Measurements from ENCODE around the gene SOX21.

SOX21 gene

DNA sequence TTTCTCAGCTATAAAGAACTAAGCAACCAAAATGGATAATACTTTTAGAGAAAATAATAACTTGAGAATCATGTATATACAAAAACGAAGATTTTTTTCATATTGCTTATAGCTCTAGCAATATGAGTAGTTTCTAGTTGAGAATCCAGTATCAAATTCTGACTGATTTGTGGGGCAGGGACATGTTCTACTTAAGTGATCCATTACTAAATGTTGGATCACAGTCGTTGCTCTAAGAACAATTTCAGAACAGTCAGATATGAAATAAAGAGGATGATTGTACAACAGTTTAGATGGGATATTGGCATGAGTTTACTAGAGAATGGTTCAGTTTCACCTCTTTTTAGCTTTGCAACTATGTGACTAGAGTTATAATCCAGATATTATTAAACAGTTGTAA is 39.9 kb downstream of the SOX21 start:
- no peak overlapping the region for H2AFZ ChIP-seq
- H3K79me2 ChIP-seq, result no peaks in the 10 kb centered on the region
- H3K9me3 ChIP-seq (ENCODE audit: control insufficient read depth, low read length), result no peaks in the 10 kb centered on the region
- H3K4me2 ChIP-seq (ENCODE audit: low read length), result no peak overlapping the region
- H3K27ac ChIP-seq, result no peak overlapping the region
- H3K4me1 ChIP-seq, result no peaks in the 10 kb centered on the region
- no peaks in the 10 kb centered on the region for H3K36me3 ChIP-seq (ENCODE audit: control insufficient read depth, insufficient read depth, low read length)
- H3K4me3 ChIP-seq (ENCODE audit: low read depth, low read length), result no peak overlapping the region
- TF ChIP-seq, protein P1, sequence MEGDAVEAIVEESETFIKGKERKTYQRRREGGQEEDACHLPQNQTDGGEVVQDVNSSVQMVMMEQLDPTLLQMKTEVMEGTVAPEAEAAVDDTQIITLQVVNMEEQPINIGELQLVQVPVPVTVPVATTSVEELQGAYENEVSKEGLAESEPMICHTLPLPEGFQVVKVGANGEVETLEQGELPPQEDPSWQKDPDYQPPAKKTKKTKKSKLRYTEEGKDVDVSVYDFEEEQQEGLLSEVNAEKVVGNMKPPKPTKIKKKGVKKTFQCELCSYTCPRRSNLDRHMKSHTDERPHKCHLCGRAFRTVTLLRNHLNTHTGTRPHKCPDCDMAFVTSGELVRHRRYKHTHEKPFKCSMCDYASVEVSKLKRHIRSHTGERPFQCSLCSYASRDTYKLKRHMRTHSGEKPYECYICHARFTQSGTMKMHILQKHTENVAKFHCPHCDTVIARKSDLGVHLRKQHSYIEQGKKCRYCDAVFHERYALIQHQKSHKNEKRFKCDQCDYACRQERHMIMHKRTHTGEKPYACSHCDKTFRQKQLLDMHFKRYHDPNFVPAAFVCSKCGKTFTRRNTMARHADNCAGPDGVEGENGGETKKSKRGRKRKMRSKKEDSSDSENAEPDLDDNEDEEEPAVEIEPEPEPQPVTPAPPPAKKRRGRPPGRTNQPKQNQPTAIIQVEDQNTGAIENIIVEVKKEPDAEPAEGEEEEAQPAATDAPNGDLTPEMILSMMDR (IDR thresholded peaks at IDR 0.05), result no peak
- no peaks in the 10 kb centered on the region for H3K27me3 ChIP-seq (ENCODE audit: control insufficient read depth, insufficient read depth, low read length)
- no peak overlapping the region for H3K9ac ChIP-seq

DNA sequence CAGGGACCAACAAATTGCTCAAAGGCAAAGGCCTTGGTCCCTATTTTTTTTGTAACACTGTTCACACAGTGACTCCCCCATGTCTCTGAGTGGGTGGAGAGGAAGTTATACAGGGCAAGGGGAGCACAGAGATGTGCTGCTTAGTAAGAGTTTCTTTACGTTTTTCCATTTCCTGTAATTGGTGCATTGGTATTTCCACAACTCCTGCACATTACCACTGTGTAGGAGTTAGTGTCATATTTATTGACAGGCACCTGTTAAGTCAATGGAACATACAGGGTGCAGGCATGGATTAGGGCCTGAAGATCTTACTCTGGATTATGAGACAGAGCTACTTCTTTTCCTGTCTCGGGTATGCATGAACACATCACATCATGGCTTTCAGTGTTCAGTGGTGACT is 45.2 kb downstream of the SOX21 start:
- TF ChIP-seq, protein P1 (IDR thresholded peaks at IDR 0.05), result no peak
- H2AFZ ChIP-seq, result no peak overlapping the region
- H3K9ac ChIP-seq, result no peak overlapping the region
- no peak overlapping the region for H3K27ac ChIP-seq
- H3K4me1 ChIP-seq, result no peaks in the 10 kb centered on the region
- H3K27me3 ChIP-seq (ENCODE audit: control insufficient read depth, insufficient read depth, low read length), result no peaks in the 10 kb centered on the region
- no peaks in the 10 kb centered on the region for H3K79me2 ChIP-seq
- H3K9me3 ChIP-seq (ENCODE audit: control insufficient read depth, low read length), result no peaks in the 10 kb centered on the region
- no peaks in the 10 kb centered on the region for H3K36me3 ChIP-seq (ENCODE audit: control insufficient read depth, insufficient read depth, low read length)
- no peak overlapping the region for H3K4me3 ChIP-seq (ENCODE audit: low read depth, low read length)
- no peak overlapping the region for H3K4me2 ChIP-seq (ENCODE audit: low read length)

- H3K9ac ChIP-seq, result no peak overlapping the region
- no peaks in the 10 kb centered on the region for H3K9me3 ChIP-seq (ENCODE audit: control insufficient read depth, low read length)
- no peaks in the 10 kb centered on the region for H3K79me2 ChIP-seq
- TF ChIP-seq, protein P1 (IDR thresholded peaks at IDR 0.05), result no peak
- H3K27me3 ChIP-seq (ENCODE audit: control insufficient read depth, insufficient read depth, low read length), result no peaks in the 10 kb centered on the region
- H3K4me1 ChIP-seq, result no peaks in the 10 kb centered on the region
- no peak overlapping the region for H2AFZ ChIP-seq
- no peaks in the 10 kb centered on the region for H3K36me3 ChIP-seq (ENCODE audit: control insufficient read depth, insufficient read depth, low read length)
- H3K4me2 ChIP-seq (ENCODE audit: low read length), result no peak overlapping the region
- no peak overlapping the region for H3K27ac ChIP-seq
- no peak overlapping the region for H3K4me3 ChIP-seq (ENCODE audit: low read depth, low read length)
These were observed 46.3 kb downstream of the SOX21 start for GRCh38 chr13:94666065-94666464.

DNA sequence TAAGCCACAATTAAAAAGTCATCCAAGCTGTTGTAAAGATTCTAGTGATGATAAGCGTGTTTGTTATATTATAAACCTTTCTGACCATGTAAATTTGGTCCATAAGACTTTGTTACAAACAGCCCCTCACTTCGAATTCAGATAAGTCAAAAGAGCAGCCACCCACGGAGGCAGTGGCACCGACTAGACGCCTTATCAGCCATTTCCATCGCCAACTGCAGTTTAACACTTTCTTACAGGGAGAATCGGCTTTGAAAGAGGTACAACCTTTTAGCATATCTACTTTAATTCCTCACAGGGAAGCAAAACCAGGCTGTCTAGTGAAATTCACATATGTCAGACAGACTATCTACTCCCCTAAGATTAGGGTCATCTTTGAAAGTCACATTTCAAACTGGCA is 47.5 kb downstream of the SOX21 start:
- TF ChIP-seq, protein P1 (IDR thresholded peaks at IDR 0.05), result no peak
- Histone ChIP-seq H3K27me3 (ENCODE audit: control insufficient read depth, insufficient read depth, low read length) (no peaks in the 10 kb centered on the region), H3K9ac (no peak overlapping the region), H3K27ac (no peak overlapping the region), H3K4me2 (ENCODE audit: low read length) (no peak overlapping the region), H3K79me2 (no peaks in the 10 kb centered on the region), H3K4me3 (ENCODE audit: low read depth, low read length) (no peak overlapping the region), H2AFZ (no peak overlapping the region), H3K9me3 (ENCODE audit: control insufficient read depth, low read length) (no peaks in the 10 kb centered on the region), H3K36me3 (ENCODE audit: control insufficient read depth, insufficient read depth, low read length) (no peaks in the 10 kb centered on the region), H3K4me1 (no peaks in the 10 kb centered on the region)

DNA sequence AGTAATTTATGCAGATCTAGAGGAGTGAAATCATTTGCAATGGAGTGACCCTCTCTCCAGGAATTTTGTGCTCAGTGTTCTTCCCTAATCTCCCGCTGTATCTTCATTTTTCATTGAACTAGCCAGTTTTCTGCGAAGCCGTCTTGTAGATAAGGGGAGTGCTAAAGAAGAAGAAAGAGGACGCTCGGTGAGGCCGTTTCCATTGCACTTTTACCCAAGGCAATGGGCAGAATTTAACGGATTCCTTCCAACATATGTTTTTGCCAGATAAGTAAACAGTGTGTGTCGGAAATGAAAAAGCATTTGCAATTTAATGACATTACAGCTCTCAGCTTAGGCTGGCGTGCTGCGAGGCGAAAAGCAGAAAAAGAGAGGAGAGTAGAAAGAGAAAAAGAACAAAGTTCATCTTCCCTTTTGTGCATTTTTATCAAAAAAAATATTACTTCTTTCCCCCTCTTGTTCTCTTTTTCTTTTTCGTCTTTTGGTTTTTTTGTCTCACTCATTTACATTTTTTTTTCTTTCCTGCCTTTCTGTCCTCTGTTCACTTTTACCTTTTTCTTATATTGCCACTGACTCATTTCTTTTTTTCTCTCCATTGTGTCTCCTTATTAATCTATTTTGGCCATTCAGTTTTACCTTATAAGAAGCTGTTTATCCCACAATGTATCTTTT is 49.9 kb downstream of the SOX21 start:
- H3K79me2 ChIP-seq, result no peaks in the 10 kb centered on the region
- H3K36me3 ChIP-seq (ENCODE audit: control insufficient read depth, insufficient read depth, low read length), result no peaks in the 10 kb centered on the region
- no peaks in the 10 kb centered on the region for H3K9me3 ChIP-seq (ENCODE audit: control insufficient read depth, low read length)
- H3K27me3 ChIP-seq (ENCODE audit: control insufficient read depth, insufficient read depth, low read length), result no peaks in the 10 kb centered on the region
- H3K9ac ChIP-seq, result no peak overlapping the region
- no peak overlapping the region for H2AFZ ChIP-seq
- H3K4me1 ChIP-seq, result no peaks in the 10 kb centered on the region
- no peak overlapping the region for H3K27ac ChIP-seq
- H3K4me3 ChIP-seq (ENCODE audit: low read depth, low read length), result no peak overlapping the region
- TF ChIP-seq, protein P1 (IDR thresholded peaks at IDR 0.05), result no peak
- no peak overlapping the region for H3K4me2 ChIP-seq (ENCODE audit: low read length)

Measured in parathyroid adenoma (tissue), 2 donors.